GM12801 (cell line): ENCODE data around the gene DCLRE1A.

ENCODE experiments used
- TF ChIP-seq, protein P1 (sequence below): IDR thresholded peaks from one replicate; pipeline ENCODE4 v1.5.1; 2011; ENCODE audit warnings: control low read depth; ENCODE audit not compliant: insufficient read length; ENCODE audit errors: extremely low read depth

The DCLRE1A gene

GRCh38 chr10:113854013-113854760 is at the start of gene DCLRE1A, which contains the start of gene NHLRC2:
DCLRE1A (minus strand) TSS chr10:113854082; CDS start chr10:113853182, 900 bp downstream.
NHLRC2 (plus strand) TSS chr10:113854661; CDS start chr10:113854873, 212 bp downstream.
- TF ChIP-seq, protein P1, sequence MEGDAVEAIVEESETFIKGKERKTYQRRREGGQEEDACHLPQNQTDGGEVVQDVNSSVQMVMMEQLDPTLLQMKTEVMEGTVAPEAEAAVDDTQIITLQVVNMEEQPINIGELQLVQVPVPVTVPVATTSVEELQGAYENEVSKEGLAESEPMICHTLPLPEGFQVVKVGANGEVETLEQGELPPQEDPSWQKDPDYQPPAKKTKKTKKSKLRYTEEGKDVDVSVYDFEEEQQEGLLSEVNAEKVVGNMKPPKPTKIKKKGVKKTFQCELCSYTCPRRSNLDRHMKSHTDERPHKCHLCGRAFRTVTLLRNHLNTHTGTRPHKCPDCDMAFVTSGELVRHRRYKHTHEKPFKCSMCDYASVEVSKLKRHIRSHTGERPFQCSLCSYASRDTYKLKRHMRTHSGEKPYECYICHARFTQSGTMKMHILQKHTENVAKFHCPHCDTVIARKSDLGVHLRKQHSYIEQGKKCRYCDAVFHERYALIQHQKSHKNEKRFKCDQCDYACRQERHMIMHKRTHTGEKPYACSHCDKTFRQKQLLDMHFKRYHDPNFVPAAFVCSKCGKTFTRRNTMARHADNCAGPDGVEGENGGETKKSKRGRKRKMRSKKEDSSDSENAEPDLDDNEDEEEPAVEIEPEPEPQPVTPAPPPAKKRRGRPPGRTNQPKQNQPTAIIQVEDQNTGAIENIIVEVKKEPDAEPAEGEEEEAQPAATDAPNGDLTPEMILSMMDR, result no peak

GRCh38 chr10:113899952-113900598 is 46.2 kb upstream of the DCLRE1A start:
- TF ChIP-seq, protein P1, result no peak

- TF ChIP-seq, protein P1, result no peak
Measured at GRCh38 chr10:113897693-113898618, 44.1 kb upstream of the DCLRE1A start.

- TF ChIP-seq, protein P1, result no peak
Measured at GRCh38 chr10:113895018-113895417, 41.1 kb upstream of the DCLRE1A start.

GRCh38 chr10:113894581-113894980 is 40.7 kb upstream of the DCLRE1A start:
- TF ChIP-seq, protein P1, result no peak

GRCh38 chr10:113893570-113893969 is 39.7 kb upstream of the DCLRE1A start:
- TF ChIP-seq, protein P1, result no peak

DNA sequence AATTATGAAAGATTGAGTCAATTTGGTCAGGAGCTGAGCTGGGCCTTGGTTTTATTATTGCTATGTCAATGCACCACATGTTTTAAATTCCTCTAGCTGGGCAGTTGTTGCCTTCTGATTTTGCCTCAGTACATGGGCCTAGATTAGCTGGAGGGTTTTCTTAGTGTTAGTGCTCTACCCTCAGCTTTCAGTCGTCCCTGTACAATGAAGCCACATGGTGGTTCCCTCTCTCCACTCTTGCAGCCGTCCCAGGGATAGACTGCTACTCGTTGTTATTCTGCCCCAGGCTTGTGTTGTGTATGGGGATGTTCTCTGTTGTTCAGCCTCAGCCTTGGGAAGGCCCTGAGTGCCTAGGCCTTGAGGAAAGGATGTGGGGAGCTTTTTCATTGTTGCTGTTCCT is 37.6 kb upstream of the DCLRE1A start:
- TF ChIP-seq, protein P1, result no peak
